ENCODE data around the gene AKAP5.

DNA sequence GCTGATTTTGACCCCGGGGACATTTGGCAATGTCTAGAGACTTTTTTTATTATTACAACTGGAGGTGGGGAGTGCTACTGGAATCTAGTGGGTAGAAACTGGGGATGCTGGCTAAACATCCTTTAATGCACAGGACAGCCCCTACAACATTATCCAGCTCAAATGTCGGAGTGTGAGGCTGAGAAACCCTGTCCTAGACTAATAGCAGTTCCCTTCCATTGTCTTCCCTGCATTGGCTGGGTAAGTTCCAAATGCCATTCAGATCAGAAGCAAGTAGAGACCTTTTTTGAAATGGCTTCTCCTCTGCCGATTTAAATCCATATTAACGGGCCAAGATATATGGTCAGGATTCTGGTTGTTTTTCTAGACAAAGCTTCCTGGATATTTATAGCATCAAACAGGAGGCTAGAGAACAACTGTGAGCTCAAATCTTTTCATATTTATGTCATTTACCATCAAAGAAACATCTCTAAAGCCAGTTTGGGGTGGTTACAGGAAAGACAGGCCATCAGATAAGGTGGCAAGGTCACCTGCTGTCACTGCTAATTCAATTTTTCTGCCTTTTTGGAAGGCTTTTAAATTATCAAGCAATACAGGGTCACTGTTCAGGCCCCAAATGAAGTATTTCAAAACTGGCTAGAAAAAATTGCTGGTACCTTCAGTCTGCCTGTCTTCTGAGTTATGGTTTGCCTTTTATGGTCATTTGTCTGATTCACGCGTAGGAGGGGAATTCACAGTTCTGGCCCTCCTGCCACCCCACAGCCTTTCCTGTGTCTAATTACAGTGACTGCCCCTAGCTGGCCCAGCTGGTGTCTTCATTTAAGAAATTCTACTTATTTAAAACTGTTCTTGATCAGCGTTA, 20.1 kb upstream of the AKAP5 start:
- TF ChIP-seq EZH2 (IDR thresholded peaks at IDR 0.05; ENCODE audit: insufficient read depth, poor library complexity, severe bottlenecking) (no peak), EZH2phosphoT487 (IDR thresholded peaks at IDR 0.05; ENCODE audit: insufficient read depth, low read depth) (no peak)
